Measurements from ENCODE around the gene ZBTB12. TPM values are rescaled to one million over a fixed set of nuclear protein-coding genes. Genes with fewer than 3 reads are reported as not detected.

The ZBTB12 gene
- total RNA-seq, 2 donors from 2014 or later: 25.4 to 29.9 TPM

GRCh38 chr6:31922942-31923341, 21.1 kb upstream of the ZBTB12 start:
- 14 to 37% methylated on average over 4 to 5 of the region's 5 CpGs for WGBS, 2 experiments (ENCODE audit: insufficient coverage in 1 of 2, insufficient read length in 1 of 2)
- no peak overlapping the region for H3K4me3 Mint-ChIP-seq
- H3K27me3 ChIP-seq (ENCODE audit: control insufficient read depth, insufficient read depth, low read length, poor library complexity, severe bottlenecking): peaks cover 9% of the 10 kb centered on the region

DNA sequence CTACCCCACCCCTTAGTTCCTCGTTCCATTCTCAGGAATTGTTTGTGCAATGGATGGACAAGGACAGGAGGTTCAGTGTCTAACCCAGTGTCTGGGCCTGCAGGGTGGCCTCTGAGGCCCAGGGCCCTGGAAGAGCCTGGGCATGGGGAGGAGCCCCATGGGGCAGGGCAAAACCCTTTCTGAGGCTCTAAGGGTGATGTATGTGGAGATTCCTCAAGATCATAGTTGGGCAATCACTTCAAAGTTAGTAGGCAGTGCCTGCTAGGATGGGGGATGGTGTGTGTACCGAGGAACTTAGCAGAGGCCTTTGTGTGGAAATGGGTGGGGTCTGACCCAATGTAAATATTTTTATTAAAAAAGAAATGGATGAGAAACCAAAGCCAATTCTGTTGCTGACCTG, 18.9 kb upstream of the ZBTB12 start:
- Histone ChIP-seq H3K36me3 (ENCODE audit: control insufficient read depth, insufficient read depth, low read length) (no peaks in the 10 kb centered on the region), H3K27ac (ENCODE audit: low read depth, low read length) (no peak overlapping the region), H3K9ac (ENCODE audit: extremely low read depth, low read length, poor library complexity, severe bottlenecking) (no peak overlapping the region), H3K9me3 (ENCODE audit: control insufficient read depth, low read length) (no peaks in the 10 kb centered on the region), H3K4me1 (ENCODE audit: control insufficient read depth, insufficient read depth, low read length) (no peaks in the 10 kb centered on the region), H3K27me3 (ENCODE audit: control insufficient read depth, insufficient read depth, low read length, poor library complexity, severe bottlenecking) (no peaks in the 10 kb centered on the region), H3K4me3 (ENCODE audit: low read length) (no peak overlapping the region)
- DNase-seq: no peak
- no peaks in the 10 kb centered on the region for H3K4me1 Mint-ChIP-seq
- no peaks in the 10 kb centered on the region for H3K36me3 Mint-ChIP-seq (ENCODE audit: low read depth)
- no peaks in the 10 kb centered on the region for H3K9me3 Mint-ChIP-seq
- no peak overlapping the region for H3K27ac Mint-ChIP-seq
- no peak overlapping the region for H3K4me3 Mint-ChIP-seq
- WGBS, 2 experiments (ENCODE audit: insufficient coverage in 1 of 2, insufficient read length in 1 of 2): 82 to 94% methylated on average over 2 of the region's 2 CpGs
- peaks cover 4% of the 10 kb centered on the region for H3K27me3 Mint-ChIP-seq (ENCODE audit: insufficient read depth)
- no peak for TF ChIP-seq CTCF (conservative IDR thresholded peaks at IDR 0.05)

More at GRCh38 chr6:31922942-31923341, 21.1 kb upstream of the ZBTB12 start:
- Mint-ChIP-seq H3K27ac (no peak overlapping the region), H3K27me3 (ENCODE audit: insufficient read depth) (peaks cover 11% of the 10 kb centered on the region), H3K9me3 (no peaks in the 10 kb centered on the region), H3K36me3 (ENCODE audit: low read depth) (no peaks in the 10 kb centered on the region), H3K4me1 (no peaks in the 10 kb centered on the region)
- peak; percentile 80 for DNase-seq
- Histone ChIP-seq H3K36me3 (ENCODE audit: control insufficient read depth, insufficient read depth, low read length) (no peaks in the 10 kb centered on the region), H3K9me3 (ENCODE audit: control insufficient read depth, low read length) (no peaks in the 10 kb centered on the region), H3K4me3 (ENCODE audit: low read length) (no peak overlapping the region), H3K9ac (ENCODE audit: extremely low read depth, low read length, poor library complexity, severe bottlenecking) (no peak overlapping the region), H3K27ac (ENCODE audit: low read depth, low read length) (no peak overlapping the region), H3K4me1 (ENCODE audit: control insufficient read depth, insufficient read depth, low read length) (no peaks in the 10 kb centered on the region)
- peak; percentile 70 for TF ChIP-seq CTCF (conservative IDR thresholded peaks at IDR 0.05)

DNA sequence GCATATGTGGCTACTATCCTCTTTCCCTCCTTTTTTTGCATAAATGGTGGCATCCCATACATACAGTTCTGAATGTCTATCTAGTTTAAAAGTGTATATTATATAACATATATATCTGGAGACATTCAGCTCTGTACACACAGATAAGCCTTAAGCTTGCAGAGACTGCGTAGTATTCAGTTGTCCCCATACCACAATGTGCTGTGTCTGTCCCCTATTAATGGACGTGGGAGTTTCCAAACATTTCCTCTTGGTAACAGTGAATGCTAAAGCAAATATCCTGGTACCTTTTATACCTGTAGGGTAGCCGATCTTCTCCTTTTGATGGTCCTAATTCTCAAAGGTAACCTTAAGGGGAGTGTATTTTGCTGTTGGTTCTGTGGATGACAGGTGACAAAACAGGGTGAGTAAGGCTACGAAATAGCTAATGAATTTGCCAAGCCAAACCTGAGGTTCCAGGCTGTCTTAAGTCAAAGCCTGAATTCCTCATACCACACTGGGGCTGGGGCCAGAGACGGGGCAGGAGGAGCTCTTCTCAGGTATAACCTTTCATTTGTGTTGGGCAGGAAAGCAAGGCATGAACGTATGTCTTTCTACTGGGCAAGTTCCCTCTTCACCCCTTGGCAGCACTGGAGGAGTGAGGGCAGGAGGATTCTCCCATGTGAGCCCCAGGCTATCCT, 17.9 kb upstream of the ZBTB12 start:
- H3K9me3 ChIP-seq (ENCODE audit: control insufficient read depth, low read length): no peaks in the 10 kb centered on the region
- no peaks in the 10 kb centered on the region for H3K27me3 ChIP-seq (ENCODE audit: control insufficient read depth, insufficient read depth, low read length, poor library complexity, severe bottlenecking)
- Mint-ChIP-seq H3K9me3 (no peaks in the 10 kb centered on the region), H3K27ac (no peak overlapping the region), H3K4me3 (no peak overlapping the region), H3K36me3 (ENCODE audit: low read depth) (no peaks in the 10 kb centered on the region), H3K4me1 (no peaks in the 10 kb centered on the region), H3K27me3 (ENCODE audit: insufficient read depth) (peaks cover 4% of the 10 kb centered on the region)
- H3K27ac ChIP-seq (ENCODE audit: low read depth, low read length): no peak overlapping the region
- H3K4me1 ChIP-seq (ENCODE audit: control insufficient read depth, insufficient read depth, low read length): no peaks in the 10 kb centered on the region
- no peaks in the 10 kb centered on the region for H3K36me3 ChIP-seq (ENCODE audit: control insufficient read depth, insufficient read depth, low read length)
- TF ChIP-seq CTCF (conservative IDR thresholded peaks at IDR 0.05): no peak
- no peak overlapping the region for H3K4me3 ChIP-seq (ENCODE audit: low read length)
- H3K9ac ChIP-seq (ENCODE audit: extremely low read depth, low read length, poor library complexity, severe bottlenecking): no peak overlapping the region
- DNase-seq: no peak
- WGBS, 2 experiments (ENCODE audit: insufficient coverage in 1 of 2, insufficient read length in 1 of 2): 89 to 92% methylated on average over 2 to 6 of the region's 6 CpGs
